A549 (cell line): ENCODE results near the gene CD81. TPM values are rescaled to one million over a fixed set of nuclear protein-coding genes. Genes with fewer than 3 reads are reported as not detected.

Experiments
- ATAC-seq, 2 experiments: fragments of 200-7000 bp in 1 of 2; fragments of >200 bp in 1 of 2; cut with Nextera tagmentation in 1 of 2; cut with Tn5 transposase in 1 of 2; 3 replicates each; pipeline versions ENCODE4 v1.8.0 to v1.9.1; 2018 to 2020; ENCODE audit warnings: mild to moderate bottlenecking in 1 of 2, moderate library complexity in 1 of 2
- CTCF ChIA-PET: fragments of 300-600 bp; sonication (Branson Sonifier 250); formaldehyde crosslinking; extraction: SDS; loops from one replicate; lab custom pipeline; 2021; ENCODE audit warnings: antibody characterized with exemption, inconsistent platforms; lab: Yijun Ruan, JAX
- POLR2A ChIA-PET: fragments of 350-600 bp; formaldehyde crosslinking; extraction: SDS; loops from one replicate; lab custom pipeline; 2021; ENCODE audit warnings: antibody characterized with exemption, inconsistent platforms; lab: Yijun Ruan, JAX
- DNase-seq, 2 experiments: peaks; one replicate each; pipeline versions ENCODE4 v3.0.0 to v3.0.0-alpha.2; 2011 to 2016; ENCODE audit warnings: low read depth in 1 of 2, low spot score in 1 of 2
- FAIRE-seq: peaks from 2 replicates; lab custom pipeline; 2011; peaks lifted over from hg19 to GRCh38; lab: Jason Lieb, UNC
- H3K27ac ChIP-seq, 2 experiments: fragments of >200 bp; sonication (Bioruptor Twin); formaldehyde crosslinking; 3 replicates each; pipeline ENCODE4 v1.5.1; 2016 to 2017
- H3K4me1 ChIP-seq: fragments of >200 bp; sonication (Bioruptor Twin); formaldehyde crosslinking; 3 replicates; pipeline ENCODE4 v1.6.1; 2016
- H3K4me2 ChIP-seq: fragments of >200 bp; sonication (Bioruptor Twin); formaldehyde crosslinking; 3 replicates; pipeline ENCODE4 v1.6.1; 2016
- H3K4me3 ChIP-seq: fragments of >200 bp; sonication (Bioruptor Twin); formaldehyde crosslinking; 3 replicates; pipeline ENCODE4 v1.5.1; 2016
- H3K9me3 ChIP-seq: fragments of >200 bp; sonication (Bioruptor Twin); formaldehyde crosslinking; 3 replicates; pipeline ENCODE4 v1.6.1; 2016
- CBX8 ChIP-seq: fragments of 200-600 bp; sonication (generic); IDR thresholded peaks from 2 replicates; pipeline ENCODE4 v1.6.1; 2016
- CHD2 ChIP-seq: fragments of 150-350 bp; IDR thresholded peaks from 2 replicates; pipeline ENCODE4 v1.6.1; 2014; ENCODE audit warnings: low read length; ENCODE audit not compliant: partially characterized antibody
- EHMT2 ChIP-seq: fragments of 200-600 bp; sonication (generic); IDR thresholded peaks from 2 replicates; pipeline ENCODE4 v1.6.1; 2016; ENCODE audit warnings: antibody characterized with exemption, low read depth, mild to moderate bottlenecking, moderate library complexity
- ELK1 ChIP-seq: fragments of 150-350 bp; IDR thresholded peaks from 2 replicates; pipeline ENCODE4 v1.6.1; 2014; ENCODE audit warnings: low read depth, mild to moderate bottlenecking, low read length
- EP300 ChIP-seq, 2 experiments: fragments of >200 bp; sonication (Bioruptor Twin); formaldehyde crosslinking; IDR thresholded peaks; 2 replicates in 1 of 2; 3 replicates in 1 of 2; pipeline ENCODE4 v1.6.1; 2016 to 2017
- ESRRA ChIP-seq: fragments of 150-350 bp; IDR thresholded peaks from 2 replicates; pipeline ENCODE4 v1.6.1; 2014; ENCODE audit warnings: mild to moderate bottlenecking, low read length, borderline replicate concordance
- HES2 ChIP-seq: fragments of >200 bp; sonication (Bioruptor Twin); formaldehyde crosslinking; IDR thresholded peaks from 2 replicates; pipeline ENCODE4 v1.6.1; 2016
- HEYL ChIP-seq: fragments of 250-450 bp; sonication (Bioruptor Pico); IDR thresholded peaks from 2 replicates; pipeline ENCODE4 v1.8.0; 2021; ENCODE audit warnings: mild to moderate bottlenecking, moderate library complexity
- HOXA7 ChIP-seq: fragments of 250-450 bp; sonication (Bioruptor Pico); IDR thresholded peaks from 2 replicates; pipeline ENCODE4 v1.5.0; 2020; ENCODE audit warnings: mild to moderate bottlenecking, moderate library complexity
- HOXB13 ChIP-seq: fragments of 250-450 bp; sonication (Bioruptor Pico); IDR thresholded peaks from 2 replicates; pipeline ENCODE4 v1.5.0; 2020; ENCODE audit warnings: low read depth, mild to moderate bottlenecking, moderate library complexity
- JUN ChIP-seq, 2 experiments: fragments of >200 bp; sonication (Bioruptor Twin); formaldehyde crosslinking; IDR thresholded peaks; 2 replicates in 1 of 2; 3 replicates in 1 of 2; pipeline ENCODE4 v1.6.1; 2016 to 2017
- KDM1A ChIP-seq: fragments of 200-600 bp; sonication (generic); IDR thresholded peaks from 2 replicates; pipeline ENCODE4 v1.6.1; 2016; ENCODE audit warnings: low read depth, mild to moderate bottlenecking
- NPAS2 ChIP-seq: fragments of 250-450 bp; sonication (Bioruptor Pico); IDR thresholded peaks from 2 replicates; pipeline ENCODE4 v1.8.0; 2022; ENCODE audit warnings: mild to moderate bottlenecking, moderate library complexity, borderline replicate concordance
- PBX3 ChIP-seq: IDR thresholded peaks from 2 replicates; pipeline ENCODE4 v1.6.1; 2012
- PHF8 ChIP-seq: fragments of 200-600 bp; sonication (generic); IDR thresholded peaks from 2 replicates; pipeline ENCODE4 v1.6.1; 2016; ENCODE audit warnings: low read depth, mild to moderate bottlenecking, antibody characterized with exemption, moderate library complexity, borderline replicate concordance
- REST ChIP-seq: fragments of 200-600 bp; sonication (generic); IDR thresholded peaks from 2 replicates; pipeline ENCODE4 v1.6.1; 2016; ENCODE audit warnings: antibody characterized with exemption, mild to moderate bottlenecking, moderate library complexity
- RNF2 ChIP-seq: fragments of 200-600 bp; sonication (generic); IDR thresholded peaks from 2 replicates; pipeline ENCODE4 v1.6.1; 2016; ENCODE audit warnings: low read depth, mild to moderate bottlenecking, antibody characterized with exemption, moderate library complexity, borderline replicate concordance
- SREBF2 ChIP-seq: fragments of 450-650 bp; IDR thresholded peaks from 2 replicates; pipeline ENCODE4 v1.6.1; 2014; ENCODE audit warnings: mild to moderate bottlenecking, moderate library complexity
- USF2 ChIP-seq: fragments of 450-650 bp; IDR thresholded peaks from 2 replicates; pipeline ENCODE4 v1.6.1; 2014; ENCODE audit warnings: antibody characterized with exemption
- WGBS: methylation state at CpG from one replicate; pipeline ENCODE4 v1.1.6; 2017; ENCODE audit errors: missing lambda C conversion rate; 5-methylcytosine and 5-hydroxymethylcytosine counted together
- polyA plus RNA-seq, 4 experiments: library from polyadenylated mRNA; depleted of rRNA in 3 of 4; stranded (reverse); fragments of >200 nt; fragmentation: RNase III in 1 of 4; extraction: RNeasy Plus Mini Kit Qiagen cat#74134 plus additional on column Dnase treatment in 1 of 4; gene quantifications; 2 replicates in 3 of 4; 3 replicates in 1 of 4; pipeline ENCODE4 v1.2.3, GENCODE V29; 2011 to 2017

Gene CD81
- polyA plus RNA-seq, 2 of the 4 experiments (the other 2 are of a cell fraction): 125 to 247 TPM

- ChIA-PET CTCF (interaction anchor here (1.1 to 4.4 kb wide), 5 partner anchors 9 to 187 kb away, joined by 3 to 17 read pairs (median 13); partner anchors contain the start of gene TSSC4), POLR2A (interaction anchor here (0.5 kb wide), 1 partner anchor 33 kb away, joined by 3 read pairs; no protein-coding TSS in a partner anchor)
- H3K4me3 ChIP-seq: no peak overlapping the region
- no peak for TF ChIP-seq JUN (IDR thresholded peaks at IDR 0.05)
- 83% methylated on average over 7 of the region's 11 CpGs for WGBS
- H3K4me2 ChIP-seq: no peak overlapping the region
- no peaks in the 10 kb centered on the region for H3K9me3 ChIP-seq
- DNase-seq: no peak
- no peak for FAIRE-seq
- no peak overlapping the region for H3K27ac ChIP-seq
- no peak for ATAC-seq
- peaks cover 47% of the 10 kb centered on the region for H3K4me1 ChIP-seq
Observed at GRCh38 chr11:2381494-2382128, 4.5 kb downstream of the CD81 start.

- no peak overlapping the region for H3K4me2 ChIP-seq
- DNase-seq: no peak
- ChIA-PET POLR2A (interaction anchor here (0.5 kb wide), 1 partner anchor 34 kb away, joined by 3 read pairs; no protein-coding TSS in a partner anchor), CTCF (interaction anchor here (0.7 to 4.4 kb wide), 7 partner anchors 10 to 188 kb away, joined by 3 to 17 read pairs (median 4); partner anchors contain the start of gene TSSC4)
- 52% methylated on average over 4 of the region's 11 CpGs for WGBS
- TF ChIP-seq HOXA7 (CRISPR knock-in tag): no peak
- no peak for TF ChIP-seq CHD2
- no peak for TF ChIP-seq CBX8
- no peak for TF ChIP-seq HOXB13 (CRISPR knock-in tag)
- no peak for TF ChIP-seq HES2
- TF ChIP-seq HEYL (CRISPR knock-in tag): no peak
- no peak for TF ChIP-seq REST
- TF ChIP-seq PBX3: no peak
- no peak for TF ChIP-seq PHF8
- TF ChIP-seq KDM1A: no peak
- TF ChIP-seq EHMT2: no peak
- no peak for TF ChIP-seq NPAS2 (CRISPR knock-in tag)
- TF ChIP-seq RNF2: no peak
- TF ChIP-seq EP300 (IDR thresholded peaks at IDR 0.05): no peak
- no peak for TF ChIP-seq SREBF2
- TF ChIP-seq ELK1: no peak
- TF ChIP-seq ESRRA: no peak
- no peak for TF ChIP-seq USF2
- no peak for FAIRE-seq
- no peak overlapping the region for H3K4me3 ChIP-seq
- ATAC-seq: no peak
- peaks cover 44% of the 10 kb centered on the region for H3K4me1 ChIP-seq
- no peaks in the 10 kb centered on the region for H3K9me3 ChIP-seq
- H3K27ac ChIP-seq: no peak overlapping the region
Observed at GRCh38 chr11:2382129-2382517, 5.0 kb downstream of the CD81 start.
